GM21423 (cell line): ENCODE results near the gene CNOT6L.

Experiments
- ATAC-seq: cut with Tn5 transposase; IDR thresholded peaks from one replicate; pipeline ENCODE4 v1.9.1; 2021; ENCODE audit warnings: mild to moderate bottlenecking, moderate library complexity; ENCODE audit not compliant: unreplicated experiment

The CNOT6L gene

DNA sequence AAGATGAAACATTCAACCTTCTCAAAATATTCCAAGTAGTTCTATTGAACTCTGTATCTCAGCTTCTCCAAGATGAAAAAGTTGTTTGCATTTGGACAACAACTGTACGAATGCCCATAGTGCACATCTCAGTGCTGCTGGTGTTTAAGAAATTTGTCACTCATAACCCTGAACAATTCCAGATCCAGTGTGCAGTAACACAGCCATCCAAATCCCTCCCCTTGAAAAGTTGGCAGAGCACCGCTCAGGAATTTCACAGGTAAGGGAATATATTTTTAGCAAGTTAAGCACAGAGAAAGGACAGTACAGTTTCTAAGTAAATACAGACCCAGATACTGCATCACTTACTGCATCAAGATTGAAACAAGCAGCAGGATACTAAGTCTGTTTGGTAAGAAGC, 104.7 kb downstream of the CNOT6L start:
- no peak for ATAC-seq

DNA sequence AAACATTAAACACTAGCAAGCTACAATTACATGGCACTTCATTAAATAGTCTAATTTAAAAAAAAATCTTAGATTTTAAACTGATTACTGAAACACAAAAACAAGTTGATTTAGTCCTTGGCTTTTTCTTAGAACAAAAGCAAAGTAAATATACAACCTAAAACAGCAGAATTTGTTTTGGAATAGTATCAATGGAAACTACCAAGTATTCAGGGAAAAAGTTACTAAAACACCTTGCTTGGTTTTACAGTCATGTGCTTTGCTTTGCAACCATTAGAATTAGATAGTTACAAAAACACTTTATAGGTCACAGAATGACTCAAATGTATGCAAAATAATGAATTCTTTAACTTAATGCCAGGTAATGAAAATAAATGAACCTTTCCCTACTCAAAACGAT, 105.3 kb downstream of the CNOT6L start:
- ATAC-seq = no peak

DNA sequence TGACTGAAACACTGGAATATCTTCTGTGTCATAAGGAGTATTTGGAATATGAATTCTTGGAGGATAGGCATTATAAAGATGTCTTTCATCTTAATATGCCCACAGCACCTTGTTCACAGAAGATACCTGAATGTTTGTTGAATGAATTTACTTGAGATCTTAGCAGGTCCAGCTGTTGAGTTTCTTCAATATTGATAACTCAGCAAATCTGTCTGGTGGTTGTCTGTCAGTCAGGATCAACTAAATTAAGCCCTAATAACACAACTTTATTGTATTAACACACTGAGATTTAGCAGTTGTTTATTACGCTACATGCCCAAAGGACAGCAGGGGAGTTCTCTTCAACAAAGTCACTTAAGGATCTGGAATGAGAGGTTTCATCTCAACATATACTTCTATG, 106.5 kb downstream of the CNOT6L start:
- no peak for ATAC-seq

DNA sequence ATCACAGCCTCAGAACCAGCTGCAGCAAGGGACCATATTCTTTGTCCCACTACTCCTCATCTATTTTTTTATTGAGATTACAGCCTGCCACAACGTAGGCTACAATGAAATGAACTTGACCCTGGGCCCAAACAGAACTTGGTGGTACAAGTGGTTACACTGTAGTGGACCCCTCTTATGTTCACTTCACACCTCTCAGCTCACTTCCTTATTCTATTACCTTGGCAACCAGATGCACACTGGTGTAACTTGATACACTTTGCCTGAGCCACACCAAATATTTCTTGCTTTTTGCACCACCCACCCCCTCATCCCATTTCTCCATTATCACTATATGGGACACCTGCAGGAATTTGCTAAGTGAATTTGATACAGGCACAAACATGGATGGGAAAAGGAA, 107.7 kb downstream of the CNOT6L start:
- no peak for ATAC-seq

DNA sequence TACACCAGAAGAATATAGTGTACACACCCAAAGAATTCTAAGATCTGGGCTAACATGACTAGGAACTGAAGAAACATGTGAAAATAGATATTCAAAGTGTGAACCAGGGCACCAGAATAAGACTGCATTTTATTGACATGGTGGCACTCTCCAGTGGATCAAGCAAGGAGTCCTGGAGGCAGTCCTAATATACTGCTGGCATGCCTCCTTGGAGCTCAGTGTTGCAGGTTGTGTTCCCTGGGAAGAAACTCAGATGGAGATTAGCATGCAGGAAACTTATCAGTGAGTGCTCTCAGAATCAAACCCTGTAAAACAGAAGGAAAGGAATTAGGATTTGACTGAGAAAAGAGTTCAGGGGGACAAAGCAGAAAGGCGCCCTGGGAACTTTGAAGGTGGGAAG, 108.5 kb downstream of the CNOT6L start:
- ATAC-seq = no peak

DNA sequence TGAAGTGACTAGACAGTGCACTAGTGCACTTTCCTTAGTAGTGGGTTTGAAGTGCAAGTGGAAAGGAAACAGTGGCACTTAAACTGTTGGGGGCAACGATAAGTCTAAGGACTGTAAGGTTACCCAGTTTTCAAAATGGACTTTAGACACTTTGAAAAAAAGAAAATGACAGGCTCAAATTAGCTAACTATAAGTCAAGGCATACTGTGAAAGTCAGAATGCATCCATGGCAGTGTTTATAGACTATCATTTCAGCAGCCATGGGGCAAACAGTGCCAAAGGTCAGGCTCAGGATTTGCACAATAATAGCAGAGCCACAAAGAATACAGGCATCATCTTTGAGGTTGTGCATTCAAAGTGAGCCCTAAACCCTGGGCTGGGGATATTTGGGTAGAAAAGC, 109.1 kb downstream of the CNOT6L start:
- no peak for ATAC-seq

DNA sequence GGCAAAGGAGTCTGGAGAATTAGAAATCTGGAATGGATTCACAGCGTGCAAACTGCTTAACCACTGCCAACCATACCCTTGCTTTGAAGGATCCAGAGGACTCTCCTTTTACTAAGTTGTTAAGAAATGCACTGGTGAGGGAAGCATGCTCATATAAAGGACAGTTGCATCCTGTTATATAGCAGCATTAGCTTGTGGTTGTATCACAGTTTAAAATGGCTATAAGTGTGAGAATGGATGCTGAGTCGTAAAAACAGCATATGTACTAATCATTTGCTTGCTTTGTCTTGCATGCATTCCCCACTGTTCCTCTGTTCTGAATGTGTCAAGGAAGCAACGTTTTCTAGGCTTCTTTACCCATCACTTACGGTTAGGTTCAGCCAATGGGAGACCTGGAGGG, 112.5 kb downstream of the CNOT6L start:
- ATAC-seq = no peak

DNA sequence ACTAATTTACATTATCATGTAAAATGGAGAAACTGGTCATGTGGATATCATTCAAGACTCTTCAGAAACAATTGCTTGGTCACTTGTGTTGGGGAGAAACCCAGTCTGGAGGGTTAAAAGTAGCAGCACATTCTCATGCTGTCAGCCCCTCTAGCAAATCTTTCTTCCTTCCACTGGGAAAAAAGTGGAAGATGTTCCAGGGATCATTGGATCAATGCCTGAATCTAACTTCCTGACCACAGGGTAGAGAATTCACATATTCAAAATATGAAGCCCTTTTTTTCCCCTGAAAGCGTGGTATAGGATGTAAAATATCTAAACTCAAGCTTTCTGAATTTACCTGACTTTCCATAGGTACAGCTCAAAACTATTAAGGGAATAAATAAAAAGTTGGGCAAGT, 115.5 kb downstream of the CNOT6L start:
- no peak for ATAC-seq

DNA sequence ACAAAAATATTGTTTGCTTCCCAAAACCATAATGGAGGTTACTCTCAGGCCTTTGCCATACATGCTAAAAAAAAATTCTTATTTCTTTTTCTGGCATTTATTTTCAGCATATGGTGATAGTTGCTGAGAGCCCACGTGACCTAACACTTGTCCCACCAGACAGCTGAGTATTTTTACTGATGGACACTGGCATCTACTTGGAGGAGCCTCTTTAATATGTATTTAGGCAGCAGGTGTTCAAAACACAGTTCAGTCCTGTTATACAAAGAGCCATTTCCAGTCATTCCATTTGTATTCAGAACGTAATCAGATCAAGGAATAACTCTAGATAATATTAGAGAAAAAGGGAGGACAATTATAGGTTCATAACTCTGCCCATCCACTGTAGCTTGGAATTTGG, 118.0 kb downstream of the CNOT6L start:
- no peak for ATAC-seq

DNA sequence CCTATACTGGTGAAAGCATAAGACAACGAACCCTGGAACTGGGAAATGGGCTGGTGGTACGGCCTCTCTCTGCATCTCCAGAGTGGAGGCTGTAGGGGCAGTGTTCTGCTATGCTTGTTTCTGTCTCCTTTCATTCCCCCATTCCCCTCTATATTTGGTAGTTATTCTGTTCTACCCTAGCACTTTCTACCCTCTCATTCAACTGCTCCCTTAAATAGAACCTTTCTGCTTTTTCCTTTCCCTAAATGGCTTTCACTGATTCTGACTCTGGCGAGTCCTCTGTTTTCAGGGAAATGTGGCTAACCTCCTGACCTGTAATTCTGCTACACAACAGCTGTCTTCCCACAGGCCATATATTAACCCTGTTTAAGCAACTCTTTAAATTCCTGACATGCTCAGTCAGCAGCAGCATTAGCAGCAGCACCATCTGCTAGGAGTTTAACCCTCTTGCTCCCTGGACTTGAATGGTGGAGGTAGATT, 119.4 kb downstream of the CNOT6L start:
- no peak for ATAC-seq

DNA sequence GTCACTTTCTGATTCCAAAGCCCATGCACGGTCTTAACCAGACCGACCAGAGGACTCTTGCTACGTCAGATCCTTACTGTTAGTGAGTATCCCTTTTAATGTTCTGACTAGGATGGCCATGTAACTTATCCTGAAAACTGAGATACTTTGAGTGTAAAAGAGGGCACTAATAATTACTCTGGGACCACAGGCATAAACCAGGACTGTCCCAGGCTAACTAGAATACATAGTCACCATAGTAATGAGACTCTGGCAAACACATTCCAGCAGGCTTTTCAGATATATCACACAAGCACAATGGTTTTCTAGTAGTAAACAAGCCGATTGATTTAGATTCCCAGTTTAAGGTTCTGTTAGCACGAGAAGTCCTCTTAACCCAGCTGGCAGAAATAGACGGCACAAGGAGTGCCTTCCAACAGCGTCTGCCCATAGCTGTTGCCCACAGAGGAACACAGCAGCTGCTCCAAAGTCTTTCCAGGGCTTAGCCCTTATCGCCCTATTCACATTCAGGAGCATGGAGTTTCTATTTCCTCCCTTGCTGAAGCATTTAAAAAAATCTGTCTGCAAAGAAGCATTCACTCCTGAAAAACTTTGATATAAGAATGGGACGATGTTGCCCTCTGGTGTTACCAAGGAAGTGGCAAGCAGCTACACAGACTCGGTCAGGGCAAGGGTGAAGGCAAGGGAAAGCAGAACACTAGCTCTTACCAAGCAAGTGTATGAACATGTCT, 121.1 kb downstream of the CNOT6L start:
- no peak for ATAC-seq

DNA sequence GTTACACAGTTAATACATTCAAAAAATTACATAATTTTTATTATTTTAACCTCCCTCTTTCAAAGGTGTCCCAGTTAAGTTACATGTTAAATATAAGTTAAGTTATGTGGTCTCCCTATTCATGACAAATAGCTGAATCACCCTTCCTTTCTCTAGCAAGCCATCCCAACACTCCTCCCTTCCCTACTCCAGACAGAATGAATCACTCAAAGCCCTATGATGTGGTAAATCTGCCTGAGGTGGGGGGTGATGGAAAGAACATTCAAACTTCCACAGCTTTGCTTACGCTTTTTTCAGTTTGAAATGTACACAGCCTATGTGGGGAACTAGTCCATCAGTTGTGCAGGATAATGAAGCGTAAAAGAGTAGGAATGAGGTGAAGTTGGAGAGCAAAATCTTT, 123.4 kb downstream of the CNOT6L start:
- ATAC-seq = no peak

DNA sequence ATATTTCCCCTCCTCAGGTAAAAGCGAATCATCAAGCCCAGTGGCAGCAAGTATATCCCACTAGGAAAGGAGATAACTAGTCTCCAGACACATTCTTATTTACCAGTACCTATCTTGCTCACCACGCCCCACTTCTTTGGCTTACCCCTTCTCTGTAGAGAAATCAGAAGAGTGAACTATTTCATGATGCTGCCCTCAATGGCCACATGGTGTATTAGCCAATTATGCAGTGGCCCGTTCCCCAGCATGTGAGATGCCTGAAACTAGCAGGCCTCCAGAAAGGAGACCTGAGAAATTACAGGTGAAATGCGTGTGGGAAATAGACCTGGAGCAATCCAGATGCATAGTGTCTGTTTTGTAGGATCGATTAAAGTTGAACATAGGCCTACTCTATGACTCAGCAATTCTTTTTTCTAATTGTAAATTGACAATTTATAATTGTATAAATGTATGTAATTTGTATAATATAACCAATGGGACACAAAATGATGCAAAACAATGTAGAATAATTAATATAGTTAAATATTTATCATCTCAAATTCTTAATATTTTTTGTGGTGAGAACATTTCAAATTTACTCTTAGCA, 126.2 kb downstream of the CNOT6L start:
- ATAC-seq = no peak

DNA sequence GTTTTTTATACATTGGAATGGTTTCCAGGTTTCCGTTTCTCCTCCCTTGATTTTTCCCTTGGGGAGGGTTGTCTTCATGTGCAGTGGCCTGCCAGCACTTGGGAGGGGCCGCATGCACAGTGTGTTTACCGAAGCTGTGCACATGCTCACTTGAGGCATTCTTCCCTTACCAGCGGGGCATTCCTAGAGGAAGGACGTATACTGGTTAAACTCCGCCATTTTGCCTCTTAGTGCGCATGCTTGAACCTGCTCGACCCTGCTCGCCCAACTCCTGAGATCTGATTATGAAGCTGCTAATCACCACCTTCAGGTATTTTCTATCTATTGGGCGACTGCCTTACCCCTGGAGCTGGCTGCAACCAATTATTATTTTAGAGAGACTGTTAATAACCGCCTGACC, 137.4 kb downstream of the CNOT6L start:
- ATAC-seq = no peak

DNA sequence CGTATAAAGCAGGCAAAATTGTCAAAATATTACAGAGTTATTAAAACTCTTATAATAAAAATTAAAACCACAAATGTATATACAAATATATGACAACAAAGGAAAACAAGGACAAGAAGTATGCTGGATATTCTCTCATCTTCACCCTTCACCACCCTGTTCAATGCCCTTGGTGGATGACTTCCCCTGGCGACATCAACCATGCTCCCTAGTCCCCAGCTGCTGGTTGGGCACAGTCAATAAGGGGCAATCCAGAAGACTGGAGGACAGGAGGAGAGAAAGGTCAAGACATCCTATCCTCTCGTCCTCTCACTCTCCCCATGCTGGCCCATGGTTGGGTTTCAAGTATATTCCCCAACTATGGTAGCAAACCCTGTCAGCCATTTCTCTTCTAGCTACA, 142.3 kb downstream of the CNOT6L start:
- ATAC-seq = no peak

DNA sequence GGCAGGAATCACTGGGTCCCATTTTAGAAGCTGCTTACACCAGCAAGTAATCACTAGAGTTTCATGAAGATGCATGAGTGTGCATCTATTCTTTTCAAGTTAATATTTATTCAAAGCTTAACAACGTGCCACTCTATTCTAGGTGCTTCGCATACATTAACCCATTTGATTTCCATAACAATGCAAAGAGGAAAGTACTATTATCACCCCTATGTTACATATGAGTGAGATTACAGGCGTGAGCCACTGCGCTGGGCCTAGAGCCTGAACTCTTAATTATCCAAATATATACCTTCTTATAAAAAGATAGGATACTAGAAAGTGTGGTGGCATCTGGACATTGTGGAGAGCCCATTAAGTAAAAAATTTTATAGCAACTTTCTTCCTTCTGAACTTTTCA, 148.1 kb downstream of the CNOT6L start:
- ATAC-seq = no peak

DNA sequence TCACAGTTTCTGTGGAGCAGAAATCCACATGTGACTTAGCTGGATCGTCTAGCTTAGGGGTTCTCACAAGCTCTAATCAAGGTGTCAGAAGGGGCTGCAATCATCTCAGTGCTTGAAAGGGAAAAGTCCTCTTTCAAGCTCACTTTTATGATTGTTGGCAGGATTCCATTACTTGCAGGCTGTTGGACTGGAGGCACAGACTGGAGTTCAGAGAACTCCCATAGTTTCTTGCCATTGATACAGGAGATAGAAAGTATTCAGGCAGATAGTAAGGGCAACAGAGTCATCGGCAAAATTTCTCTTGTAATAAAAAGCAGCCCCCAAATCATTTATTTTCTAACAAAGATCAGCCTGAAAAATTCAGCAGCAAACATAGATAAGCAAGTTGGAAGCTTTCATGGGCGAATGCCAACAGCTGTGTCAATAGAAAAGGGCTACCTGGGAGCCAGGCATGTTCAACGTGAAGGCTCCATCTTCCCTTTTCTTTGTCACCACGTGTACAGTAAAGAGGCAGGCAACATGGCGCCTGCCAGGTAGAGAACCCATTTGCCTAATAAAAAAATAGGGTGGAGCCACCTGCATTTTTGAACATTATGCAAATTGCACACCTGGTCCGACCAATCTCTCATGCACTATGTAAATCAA, 149.1 kb downstream of the CNOT6L start:
- no peak for ATAC-seq

DNA sequence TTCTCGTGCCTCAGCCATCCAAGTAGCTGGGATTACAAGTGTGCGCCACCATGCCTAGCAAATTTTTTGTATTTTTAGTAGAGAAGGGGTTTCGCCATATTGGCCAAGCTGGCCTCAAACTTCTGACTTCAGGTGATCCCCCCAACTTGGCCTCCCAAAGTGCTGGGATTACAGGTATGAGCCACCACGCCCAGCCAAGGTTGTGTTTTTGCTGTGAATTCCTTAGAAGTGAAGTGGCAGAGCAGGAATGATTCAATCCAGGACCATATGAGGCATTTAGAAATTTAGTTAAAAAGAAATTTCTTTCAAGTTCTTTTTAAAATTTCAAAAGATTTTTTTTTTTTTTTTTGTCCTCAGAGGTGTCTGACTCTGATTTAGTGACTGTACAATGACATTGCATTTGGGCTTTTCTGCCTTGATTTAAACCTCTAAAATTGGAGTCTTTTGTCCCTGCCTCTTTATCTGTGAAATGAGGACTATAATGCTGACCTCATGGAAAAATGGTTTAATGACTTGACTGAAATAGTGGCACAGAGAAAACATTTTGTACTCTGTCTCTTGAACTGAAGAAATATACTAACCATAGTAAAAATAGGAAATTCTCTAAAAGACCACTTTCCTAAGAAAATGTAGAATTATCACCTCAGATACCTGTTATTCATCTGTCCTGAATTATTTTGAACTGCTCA, 153.6 kb downstream of the CNOT6L start:
- ATAC-seq = no peak
